CD4-positive, CD25-positive, alpha-beta regulatory T cell (primary cell): ENCODE results near the gene MT1G. TPM values are rescaled to one million over a fixed set of nuclear protein-coding genes. Genes with fewer than 3 reads are reported as not detected.

ENCODE experiments used
- ATAC-seq, 2 donors: fragments of 150-1000 bp; cut with Tn5 transposase; one replicate each; pipeline ENCODE4 v1.10.0; 2021; ENCODE audit warnings: low read depth in 2 of 2, moderate number of reproducible peaks in 2 of 2, moderate library complexity in 1 of 2
- DNase-seq, 3 donors: peaks; one replicate each; pipeline versions ENCODE4 v3.0.0 to v3.0.0-alpha.2; 2012 to 2022; ENCODE audit warnings: mixed read lengths in 1 of 3
- H3K27ac ChIP-seq: one replicate; pipeline ENCODE4 v1.7.0; 2013; ENCODE audit warnings: mild to moderate bottlenecking, low read length; ENCODE audit not compliant: insufficient read depth, poor library complexity, severe bottlenecking
- H3K27me3 ChIP-seq: one replicate; pipeline ENCODE4 v1.7.0; 2013; ENCODE audit warnings: low read length; ENCODE audit not compliant: control insufficient read depth, insufficient read depth
- H3K36me3 ChIP-seq: one replicate; pipeline ENCODE4 v1.7.0; 2013; ENCODE audit warnings: mild to moderate bottlenecking, low read length, moderate library complexity; ENCODE audit not compliant: control insufficient read depth, insufficient read depth
- H3K4me1 ChIP-seq: 2 replicates; pipeline ENCODE4 v1.7.0; 2013; ENCODE audit warnings: mild to moderate bottlenecking, low read length; ENCODE audit not compliant: insufficient read depth, control insufficient read depth, poor library complexity, severe bottlenecking
- H3K4me3 ChIP-seq: one replicate; pipeline ENCODE4 v1.7.0; 2013; ENCODE audit warnings: low read depth, mild to moderate bottlenecking, low read length, moderate library complexity
- H3K9me3 ChIP-seq, 2 experiments: 1 replicate in 1 of 2; 2 replicates in 1 of 2; pipeline ENCODE4 v1.7.0; 2013; ENCODE audit warnings: low read length in 2 of 2, mild to moderate bottlenecking in 1 of 2, moderate library complexity in 1 of 2; ENCODE audit not compliant: control insufficient read depth in 2 of 2
- H3K27ac Mint-ChIP-seq, 3 donors: one replicate each; pipeline ENCODE4 v1.8.0; 2020 to 2022; ENCODE audit warnings: mild to moderate bottlenecking in 3 of 3, mixed read lengths in 3 of 3, moderate library complexity in 2 of 3
- H3K27me3 Mint-ChIP-seq: one replicate; pipeline ENCODE4 v1.8.0; 2022; ENCODE audit warnings: mild to moderate bottlenecking, mixed read lengths
- H3K36me3 Mint-ChIP-seq: one replicate; pipeline ENCODE4 v1.8.0; 2020; ENCODE audit warnings: mixed read lengths
- H3K4me1 Mint-ChIP-seq, 4 donors: one replicate each; pipeline ENCODE4 v1.8.0; 2020 to 2022; ENCODE audit warnings: mixed read lengths in 4 of 4, mild to moderate bottlenecking in 1 of 4
- H3K4me3 Mint-ChIP-seq, 4 donors: one replicate each; pipeline ENCODE4 v1.8.0; 2020 to 2022; ENCODE audit warnings: mild to moderate bottlenecking in 4 of 4, mixed read lengths in 4 of 4, moderate library complexity in 3 of 4
- H3K9me3 Mint-ChIP-seq, 7 donors: one replicate each; pipeline ENCODE4 v1.8.0; 2020 to 2022; ENCODE audit warnings: mixed read lengths in 7 of 7, mild to moderate bottlenecking in 3 of 7, moderate library complexity in 2 of 7
- polyA plus RNA-seq, 4 donors: library from polyadenylated mRNA; unstranded; fragments of 300-500 nt; fragmentation: Illumina TruSeq; gene quantifications; one replicate each; pipeline ENCODE4 v1.2.3, GENCODE V29; 2021
- total RNA-seq: library from RNA; stranded (reverse); gene quantifications from one replicate; pipeline ENCODE4 v1.2.3, GENCODE V29; 2022

Gene MT1G
- total and polyA plus RNA-seq, 5 donors from 2014 or later = not detected

- no peak for DNase-seq
- ATAC-seq = no peak
- Histone ChIP-seq H3K36me3 (no peaks in the 10 kb centered on the region), H3K9me3 (no peaks in the 10 kb centered on the region), H3K4me1 (peaks cover 19% of the 10 kb centered on the region), H3K27ac (peak overlapping the region; percentile 17), H3K27me3 (no peaks in the 10 kb centered on the region), H3K4me3 (peak overlapping the region; percentile 70)
- Mint-ChIP-seq H3K27ac (peak overlapping the region; percentile 94 to 99 (median 95)), H3K9me3 (no peaks in the 10 kb centered on the region), H3K36me3 (peaks cover 5% of the 10 kb centered on the region), H3K4me1 (peaks cover 0 to 53% (median 26%) of the 10 kb centered on the region in 4 donors), H3K27me3 (no peaks in the 10 kb centered on the region), H3K4me3 (peak overlapping the region; percentile 73 to 94 (median 90))
These were observed 41.7 kb upstream of the MT1G start for GRCh38 chr16:56709443-56710040.

- H3K4me3 ChIP-seq = peak overlapping the region; percentile 70
- peaks cover 5% of the 10 kb centered on the region for H3K36me3 Mint-ChIP-seq
- no peaks in the 10 kb centered on the region for H3K36me3 ChIP-seq
- H3K9me3 Mint-ChIP-seq = no peaks in the 10 kb centered on the region
- DNase-seq = peak in 2 of 3 donors; percentile 28 to 86
- no peaks in the 10 kb centered on the region for H3K27me3 ChIP-seq
- peak overlapping the region; percentile 17 for H3K27ac ChIP-seq
- H3K9me3 ChIP-seq = no peaks in the 10 kb centered on the region
- peak overlapping the region; percentile 73 to 94 (median 90) for H3K4me3 Mint-ChIP-seq
- peak overlapping the region; percentile 94 to 99 (median 95) for H3K27ac Mint-ChIP-seq
- peaks cover 0 to 53% (median 26%) of the 10 kb centered on the region in 4 donors for H3K4me1 Mint-ChIP-seq
- no peaks in the 10 kb centered on the region for H3K27me3 Mint-ChIP-seq
- peak; percentile 87 to 93 for ATAC-seq
- H3K4me1 ChIP-seq = peaks cover 19% of the 10 kb centered on the region
These were observed 40.9 kb upstream of the MT1G start for GRCh38 chr16:56708525-56709442.

- no peak overlapping the region for H3K27ac Mint-ChIP-seq
These were observed 35.0 kb upstream of the MT1G start for GRCh38 chr16:56702836-56703235.

GRCh38 chr16:56701534-56701933, 33.7 kb upstream of the MT1G start:
- peaks cover 0 to 15% (median 6%) of the 10 kb centered on the region in 4 donors for H3K4me1 Mint-ChIP-seq
- no peak overlapping the region for H3K27ac ChIP-seq
- ATAC-seq (no peak), DNase-seq (no peak)
- H3K36me3 ChIP-seq = no peaks in the 10 kb centered on the region
- H3K4me3 ChIP-seq = no peak overlapping the region
- H3K9me3 ChIP-seq = no peaks in the 10 kb centered on the region
- peaks cover 4% of the 10 kb centered on the region for H3K27me3 Mint-ChIP-seq
- no peak overlapping the region for H3K4me3 Mint-ChIP-seq
- no peaks in the 10 kb centered on the region for H3K4me1 ChIP-seq
- no peaks in the 10 kb centered on the region for H3K27me3 ChIP-seq
- H3K36me3 Mint-ChIP-seq = no peaks in the 10 kb centered on the region
- peaks cover 0 to 5% (median 0%) of the 10 kb centered on the region in 7 donors for H3K9me3 Mint-ChIP-seq
- H3K27ac Mint-ChIP-seq = peak overlapping the region in 2 of 3 donors; percentile 25 to 79

More at GRCh38 chr16:56702836-56703235, 35.0 kb upstream of the MT1G start:
- no peak overlapping the region for H3K4me3 ChIP-seq
- no peak overlapping the region for H3K27ac ChIP-seq
- no peaks in the 10 kb centered on the region for H3K9me3 ChIP-seq
- DNase-seq (no peak), ATAC-seq (no peak)
- no peaks in the 10 kb centered on the region for H3K4me1 ChIP-seq
- H3K4me3 Mint-ChIP-seq = no peak overlapping the region
- H3K36me3 ChIP-seq = no peaks in the 10 kb centered on the region
- H3K27me3 Mint-ChIP-seq = no peaks in the 10 kb centered on the region
- no peaks in the 10 kb centered on the region for H3K36me3 Mint-ChIP-seq
- H3K4me1 Mint-ChIP-seq = peaks cover 0 to 20% (median 7%) of the 10 kb centered on the region in 4 donors
- no peaks in the 10 kb centered on the region for H3K27me3 ChIP-seq
- peaks cover 0 to 1% (median 0%) of the 10 kb centered on the region in 7 donors for H3K9me3 Mint-ChIP-seq

- no peak overlapping the region for H3K27ac ChIP-seq
- no peak overlapping the region for H3K4me3 ChIP-seq
- Mint-ChIP-seq H3K4me3 (no peak overlapping the region), H3K36me3 (no peaks in the 10 kb centered on the region), H3K9me3 (peaks cover 0 to 6% (median 0%) of the 10 kb centered on the region in 7 donors), H3K27me3 (peaks cover 4% of the 10 kb centered on the region), H3K27ac (no peak overlapping the region), H3K4me1 (peaks cover 0 to 15% (median 6%) of the 10 kb centered on the region in 4 donors)
- H3K27me3 ChIP-seq = no peaks in the 10 kb centered on the region
- H3K4me1 ChIP-seq = no peaks in the 10 kb centered on the region
- ATAC-seq (no peak), DNase-seq (no peak)
- no peaks in the 10 kb centered on the region for H3K9me3 ChIP-seq
- no peaks in the 10 kb centered on the region for H3K36me3 ChIP-seq
These were observed 32.8 kb upstream of the MT1G start for GRCh38 chr16:56700631-56701030.

- Mint-ChIP-seq H3K27me3 (peaks cover 4% of the 10 kb centered on the region), H3K9me3 (peaks cover 0 to 6% (median 0%) of the 10 kb centered on the region in 7 donors), H3K4me1 (peaks cover 0 to 11% (median 6%) of the 10 kb centered on the region in 4 donors), H3K36me3 (no peaks in the 10 kb centered on the region), H3K4me3 (no peak overlapping the region), H3K27ac (no peak overlapping the region)
- Histone ChIP-seq H3K27ac (no peak overlapping the region), H3K36me3 (no peaks in the 10 kb centered on the region), H3K4me1 (no peaks in the 10 kb centered on the region), H3K27me3 (no peaks in the 10 kb centered on the region), H3K9me3 (no peaks in the 10 kb centered on the region), H3K4me3 (no peak overlapping the region)
- DNase-seq = no peak
- no peak for ATAC-seq
These were observed 32.3 kb upstream of the MT1G start for GRCh38 chr16:56700195-56700594.

GRCh38 chr16:56697456-56698155, 29.7 kb upstream of the MT1G start:
- Histone ChIP-seq H3K27me3 (no peaks in the 10 kb centered on the region), H3K36me3 (no peaks in the 10 kb centered on the region), H3K9me3 (no peaks in the 10 kb centered on the region), H3K4me1 (no peaks in the 10 kb centered on the region), H3K27ac (no peak overlapping the region), H3K4me3 (no peak overlapping the region)
- Mint-ChIP-seq H3K4me1 (peaks cover 0 to 12% (median 7%) of the 10 kb centered on the region in 4 donors), H3K36me3 (no peaks in the 10 kb centered on the region), H3K27ac (no peak overlapping the region), H3K4me3 (no peak overlapping the region), H3K27me3 (peaks cover 4% of the 10 kb centered on the region), H3K9me3 (peaks cover 0 to 6% (median 0%) of the 10 kb centered on the region in 7 donors)
- DNase-seq = no peak
- ATAC-seq = no peak
